Caki2 (cell line): Measurements from ENCODE around the gene SKA2. TPM values are rescaled to one million over a fixed set of nuclear protein-coding genes. Genes with fewer than 3 reads are reported as not detected.
"Not testable (repeated sequence)": the region's sequence is repeated elsewhere in the genome, so short reads cannot be mapped to it uniquely, and the experiment has no call there.

Source experiments
- DNase-seq: peaks from one replicate; pipeline ENCODE4 v3.0.0-alpha.2; 2015; ENCODE audit warnings: low read depth
- in situ Hi-C: cut with HindIII; loops from 2 replicates; pipeline ENCODE4 v1.10.0; 2016; ENCODE audit warnings: low sequenced_read_pairs, low pct_unique_long_range_greater_than_20kb, mixed read lengths
- total RNA-seq: library from RNA; depleted of rRNA; stranded (reverse); fragments of >200 nt; shearing (Covaris generic); gene quantifications from 2 replicates; pipeline ENCODE4 v1.2.3, GENCODE V29; 2014; ENCODE audit warnings: low replicate concordance; rRNA removed

Gene SKA2, protein sequence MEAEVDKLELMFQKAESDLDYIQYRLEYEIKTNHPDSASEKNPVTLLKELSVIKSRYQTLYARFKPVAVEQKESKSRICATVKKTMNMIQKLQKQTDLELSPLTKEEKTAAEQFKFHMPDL
- total RNA-seq: 58.9 and 63.0 TPM in 2 replicates

DNA sequence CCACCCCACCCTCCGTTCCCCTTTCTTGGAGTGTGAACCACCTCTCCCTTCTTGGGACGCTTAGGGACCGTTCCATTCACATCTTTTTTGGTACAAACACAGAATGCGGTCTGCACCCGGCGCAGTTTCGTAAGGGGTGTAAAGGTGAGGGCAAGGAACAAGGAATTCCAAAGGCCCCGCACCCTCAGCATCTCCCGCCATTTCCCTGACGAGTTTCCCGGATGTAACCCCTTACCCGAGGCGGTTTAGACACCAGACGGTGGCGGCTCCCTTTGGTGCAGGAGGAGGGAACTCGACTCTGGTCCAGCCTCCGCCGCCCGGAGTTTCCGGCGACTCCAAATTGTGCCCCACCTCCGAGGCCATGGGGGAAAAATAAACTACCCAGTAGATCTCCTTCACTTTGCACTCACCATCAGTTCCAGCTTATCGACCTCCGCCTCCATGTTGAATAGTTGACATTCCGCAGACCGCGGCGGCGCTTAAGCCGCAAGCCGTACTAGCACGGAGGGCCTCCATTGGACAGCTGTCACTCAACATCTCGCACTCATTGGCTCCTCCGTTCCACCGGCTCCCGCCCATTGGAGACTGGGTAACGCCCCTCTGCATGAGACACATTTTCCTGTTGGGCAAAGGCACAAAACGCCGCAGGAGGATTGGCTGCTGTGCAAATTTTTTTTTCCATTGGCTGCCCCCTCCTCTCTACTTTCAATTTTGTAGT is at the start of gene SKA2:
Gene SKA2, minus strand, starts transcription at position 466 of the 718 bp plus-strand sequence. Its CDS starts 23 bp downstream, at position 443.
- no peak for DNase-seq
- in situ Hi-C loops: no loop called here

GRCh38 chr17:59202320-59202719 is 47.3 kb upstream of the SKA2 start:
- in situ Hi-C loops: no loop called here
- DNase-seq: no peak

DNA sequence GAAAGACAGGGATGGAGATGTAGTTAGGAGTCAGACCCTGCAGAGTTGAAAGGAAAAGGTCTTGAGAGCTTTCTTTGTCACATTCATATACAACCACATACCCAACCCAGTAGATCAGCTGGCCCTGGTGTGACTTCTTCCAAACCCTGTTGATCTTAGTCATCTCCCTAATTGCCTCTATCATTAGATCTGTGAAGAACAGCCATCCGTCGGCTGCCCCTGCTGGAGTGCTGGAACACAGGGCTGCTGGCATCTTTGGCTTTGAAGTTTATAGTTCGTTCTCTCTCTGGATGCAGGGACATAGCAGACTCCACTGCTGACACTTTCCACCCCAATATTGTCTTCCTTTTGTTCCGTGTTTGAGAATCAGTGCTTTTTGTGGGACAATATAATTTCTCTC is 44.4 kb upstream of the SKA2 start:
- DNase-seq: no peak
- in situ Hi-C loops: no loop called here

- DNase-seq: no peak
- in situ Hi-C loops: no loop called here
Measured at GRCh38 chr17:59193336-59193862, 38.4 kb upstream of the SKA2 start.

- DNase-seq: no peak
- in situ Hi-C loops: no loop called here
Measured at GRCh38 chr17:59190806-59191205, 35.8 kb upstream of the SKA2 start.

- DNase-seq: no peak
Measured at GRCh38 chr17:59186850-59187249, 31.9 kb upstream of the SKA2 start.

DNA sequence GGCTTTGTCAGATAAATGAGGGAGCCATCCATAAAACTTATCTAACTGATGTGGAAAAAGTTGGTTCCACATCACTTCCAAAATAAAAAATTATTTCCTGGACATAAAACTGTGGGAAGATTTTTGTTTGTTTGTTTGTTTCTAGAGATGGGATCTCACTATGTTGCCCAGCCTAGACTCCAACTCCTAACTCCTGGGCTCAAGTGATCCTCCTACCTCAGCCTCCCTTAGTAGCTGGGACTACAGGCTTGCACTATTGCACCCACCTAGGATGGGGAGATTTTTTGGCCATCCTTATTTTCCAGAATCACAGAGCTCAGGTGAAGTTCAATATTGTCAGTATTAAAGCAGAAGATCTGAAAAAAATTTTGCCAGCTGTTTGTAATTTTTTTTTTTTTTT is 31.0 kb upstream of the SKA2 start:
- DNase-seq: no peak
- in situ Hi-C loops: no loop called here

More at GRCh38 chr17:59186850-59187249, 31.9 kb upstream of the SKA2 start:
- in situ Hi-C loops: no loop called here

GRCh38 chr17:59181481-59181880 is 26.5 kb upstream of the SKA2 start:
- no peak for DNase-seq
- in situ Hi-C loops: no loop called here

GRCh38 chr17:59180626-59181025 is 25.6 kb upstream of the SKA2 start:
- no peak for DNase-seq
- in situ Hi-C loops: no loop called here

GRCh38 chr17:59179601-59180000 is 24.6 kb upstream of the SKA2 start:
- in situ Hi-C loops: not testable (repeated sequence)

GRCh38 chr17:59178266-59178985 is 23.4 kb upstream of the SKA2 start:
- in situ Hi-C loops: no loop called here
- DNase-seq: no peak

More at GRCh38 chr17:59179601-59180000, 24.6 kb upstream of the SKA2 start:
- not testable (repeated sequence) for DNase-seq

- in situ Hi-C loops: no loop called here
Measured at GRCh38 chr17:59175076-59175475, 20.1 kb upstream of the SKA2 start.

DNA sequence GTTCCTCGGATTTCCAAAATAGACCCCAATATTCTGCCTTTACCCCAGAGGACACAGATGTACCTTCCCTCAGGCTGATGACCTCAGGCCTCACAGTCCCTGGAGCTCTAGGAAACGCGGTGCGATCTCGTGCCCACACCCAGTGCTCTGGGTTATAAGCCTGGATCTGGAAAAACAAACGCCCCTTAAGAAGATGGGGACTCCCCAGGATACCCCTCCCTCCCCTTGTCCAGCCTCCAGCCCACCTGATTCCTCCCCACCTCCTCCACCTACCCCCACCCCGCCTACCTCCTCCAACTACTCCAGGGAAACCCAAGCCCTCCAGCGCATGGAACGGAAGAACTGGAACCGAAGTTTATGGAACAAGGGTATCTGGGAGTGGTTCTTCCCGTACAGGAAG is 19.7 kb upstream of the SKA2 start:
- in situ Hi-C loops: no loop called here
- no peak for DNase-seq

More at GRCh38 chr17:59175076-59175475, 20.1 kb upstream of the SKA2 start:
- no peak for DNase-seq

DNA sequence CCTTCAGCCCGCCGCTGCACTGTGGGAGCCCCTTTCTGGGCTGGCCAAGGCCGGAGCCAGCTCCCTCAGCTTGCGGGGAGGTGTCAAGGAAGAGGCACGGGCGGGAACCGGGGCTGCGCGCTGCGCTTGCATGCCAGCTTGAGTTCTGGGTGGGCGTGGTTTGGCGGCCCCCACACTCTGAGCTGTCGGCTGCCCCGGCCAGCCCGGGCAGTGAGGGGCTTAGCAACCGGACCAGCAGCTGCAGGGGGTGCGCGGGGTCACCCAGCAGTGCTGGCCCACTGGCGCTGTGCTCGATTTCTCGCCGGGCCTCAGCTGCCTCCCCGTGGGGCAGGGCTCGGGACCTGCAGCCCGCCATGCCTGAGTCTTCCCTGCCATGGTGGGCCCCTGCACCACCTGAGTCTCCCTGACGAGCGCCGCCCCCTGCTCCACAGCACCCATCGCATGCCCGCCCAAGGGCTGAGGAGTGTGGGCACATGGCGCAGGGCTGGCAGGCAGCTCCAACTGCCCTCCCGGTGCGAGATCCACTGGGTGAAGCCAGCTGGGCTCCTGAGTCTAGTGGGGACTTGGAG is 17.5 kb upstream of the SKA2 start:
- no peak for DNase-seq
- in situ Hi-C loops: no loop called here

- in situ Hi-C loops: no loop called here
- no peak for DNase-seq
Measured at GRCh38 chr17:59167571-59168001, 12.6 kb upstream of the SKA2 start.

GRCh38 chr17:59165933-59166342 is 11.0 kb upstream of the SKA2 start:
- in situ Hi-C loops: no loop called here
- DNase-seq: no peak

DNA sequence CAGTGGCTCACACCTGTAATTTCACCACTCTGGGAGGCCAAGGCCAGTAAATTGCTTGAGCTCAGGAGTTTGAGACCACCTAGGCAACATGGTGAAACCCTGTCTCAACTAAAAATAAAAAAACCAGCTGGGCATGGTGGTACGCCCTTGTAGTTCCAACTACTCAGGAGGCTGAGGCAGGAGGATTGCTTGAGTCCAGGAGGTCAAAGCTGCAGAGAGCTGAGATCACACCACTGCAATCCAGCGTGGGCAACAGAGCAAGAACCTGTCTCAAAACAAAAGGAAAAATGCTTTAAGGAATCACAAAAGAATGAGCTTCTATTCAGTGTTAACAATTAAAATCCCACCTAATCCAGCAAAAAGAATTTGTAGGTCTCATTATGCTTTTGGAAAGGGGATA is 6.5 kb upstream of the SKA2 start:
- no peak for DNase-seq
- in situ Hi-C loops: no loop called here

- in situ Hi-C loops: no loop called here
- DNase-seq: no peak
Measured at GRCh38 chr17:59160157-59161025, 5.4 kb upstream of the SKA2 start.
